ENCODE measurements around the gene UVRAG. TPM values are rescaled to one million over a fixed set of nuclear protein-coding genes. Genes with fewer than 3 reads are reported as not detected.

Gene UVRAG
- polyA plus RNA-seq, 2 donors, result 3.1 to 3.8 TPM

- Histone ChIP-seq H3K27me3 (ENCODE audit: control insufficient read depth in 1 of 2, insufficient read depth in 2 of 2, low read length in 2 of 2) (no peaks in the 10 kb centered on the region), H3K27ac (ENCODE audit: low read depth in 2 of 2, low read length in 1 of 2) (no peak overlapping the region), H3K4me3 (ENCODE audit: low read depth in 1 of 2, low read length in 2 of 2) (no peak overlapping the region), H3K36me3 (ENCODE audit: control insufficient read depth in 2 of 2, insufficient read depth in 2 of 2, low read length in 1 of 2) (no peaks in the 10 kb centered on the region), H3K4me1 (ENCODE audit: control insufficient read depth in 2 of 2, insufficient read depth in 2 of 2, low read length in 1 of 2) (no peaks in the 10 kb centered on the region), H3K9me3 (ENCODE audit: control insufficient read depth in 2 of 2, insufficient read depth in 1 of 2, low read depth in 1 of 2, low read length in 1 of 2) (no peaks in the 10 kb centered on the region)
- 90 to 94% methylated on average over 7 of the region's 7 CpGs for WGBS, 2 donors
Observed at GRCh38 chr11:76104285-76104684, 289.3 kb downstream of the UVRAG start.

DNA sequence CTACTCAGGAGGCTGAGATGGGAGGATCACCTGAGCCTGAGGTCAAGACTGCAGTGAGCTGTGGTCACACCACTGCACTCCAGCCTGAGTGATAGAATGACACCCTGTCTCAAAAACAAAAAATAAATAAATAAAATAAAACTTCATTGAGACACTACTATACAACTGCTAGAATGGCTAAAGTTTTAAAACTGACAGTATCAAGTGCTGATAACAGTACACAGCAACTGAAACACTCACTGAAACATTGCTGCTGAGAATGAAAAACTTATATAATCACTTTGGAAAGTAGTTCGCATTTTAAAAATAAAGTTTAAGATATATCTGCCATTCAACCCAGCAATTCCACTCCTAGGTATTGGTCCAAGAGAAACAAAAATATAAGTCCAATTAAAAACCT, 290.6 kb downstream of the UVRAG start:
- Histone ChIP-seq H3K27ac (ENCODE audit: low read depth in 2 of 2, low read length in 1 of 2) (no peak overlapping the region), H3K4me3 (ENCODE audit: low read depth in 1 of 2, low read length in 2 of 2) (no peak overlapping the region), H3K4me1 (ENCODE audit: control insufficient read depth in 2 of 2, insufficient read depth in 2 of 2, low read length in 1 of 2) (no peaks in the 10 kb centered on the region), H3K9me3 (ENCODE audit: control insufficient read depth in 2 of 2, insufficient read depth in 1 of 2, low read depth in 1 of 2, low read length in 1 of 2) (no peaks in the 10 kb centered on the region), H3K36me3 (ENCODE audit: control insufficient read depth in 2 of 2, insufficient read depth in 2 of 2, low read length in 1 of 2) (no peaks in the 10 kb centered on the region), H3K27me3 (ENCODE audit: control insufficient read depth in 1 of 2, insufficient read depth in 2 of 2, low read length in 2 of 2) (no peaks in the 10 kb centered on the region)
- 96 to 99% methylated on average over 1 of the region's 1 CpG for WGBS, 2 donors

DNA sequence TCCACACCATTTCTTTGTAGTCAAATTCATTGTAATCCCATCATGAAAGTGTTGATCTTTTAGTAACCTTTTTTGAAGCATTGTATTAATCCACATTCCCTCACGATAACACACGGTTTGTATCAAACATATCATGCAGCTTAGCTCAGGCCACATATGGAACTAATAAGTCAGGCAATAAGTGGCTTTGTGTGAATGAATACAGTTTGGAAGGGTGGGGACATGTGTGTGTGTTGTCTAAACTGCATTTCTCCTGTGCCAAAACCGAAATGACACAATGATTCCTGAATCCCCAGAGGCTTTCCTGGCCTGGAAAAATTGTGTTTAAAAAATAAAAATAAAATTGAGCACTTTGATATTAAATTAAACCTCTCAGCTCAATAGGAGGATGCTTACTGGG, 293.0 kb downstream of the UVRAG start:
- H3K9me3 ChIP-seq (ENCODE audit: control insufficient read depth in 2 of 2, insufficient read depth in 1 of 2, low read depth in 1 of 2, low read length in 1 of 2), result no peaks in the 10 kb centered on the region
- H3K36me3 ChIP-seq (ENCODE audit: control insufficient read depth in 2 of 2, insufficient read depth in 2 of 2, low read length in 1 of 2), result no peaks in the 10 kb centered on the region
- H3K4me3 ChIP-seq (ENCODE audit: low read depth in 1 of 2, low read length in 2 of 2), result no peak overlapping the region
- no peaks in the 10 kb centered on the region for H3K27me3 ChIP-seq (ENCODE audit: control insufficient read depth in 1 of 2, insufficient read depth in 2 of 2, low read length in 2 of 2)
- 76 to 84% methylated on average over 3 of the region's 3 CpGs for WGBS, 2 donors
- H3K27ac ChIP-seq (ENCODE audit: low read depth in 2 of 2, low read length in 1 of 2), result no peak overlapping the region
- no peaks in the 10 kb centered on the region for H3K4me1 ChIP-seq (ENCODE audit: control insufficient read depth in 2 of 2, insufficient read depth in 2 of 2, low read length in 1 of 2)

DNA sequence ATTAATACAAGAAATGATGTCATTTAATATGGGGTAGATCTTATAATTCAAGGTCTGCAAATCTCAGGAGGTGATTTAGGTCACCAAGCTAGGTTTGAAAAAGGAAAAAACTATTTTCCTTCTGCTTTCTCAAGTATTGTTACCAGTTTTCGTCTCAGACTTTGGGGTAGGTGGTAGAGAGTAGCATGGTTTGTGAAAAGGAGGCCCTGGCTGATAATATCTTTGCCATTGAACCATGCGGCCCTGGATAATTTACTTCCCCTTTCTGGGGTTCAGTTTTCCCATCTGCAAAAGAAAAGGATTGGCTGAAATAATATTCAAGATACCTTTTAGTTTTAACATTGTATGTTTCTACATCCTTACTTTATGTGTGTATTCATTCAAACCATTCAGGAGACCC, 299.2 kb downstream of the UVRAG start:
- Histone ChIP-seq H3K4me3 (ENCODE audit: low read depth in 1 of 2, low read length in 2 of 2) (no peak overlapping the region), H3K4me1 (ENCODE audit: control insufficient read depth in 2 of 2, insufficient read depth in 2 of 2, low read length in 1 of 2) (no peaks in the 10 kb centered on the region), H3K9me3 (ENCODE audit: control insufficient read depth in 2 of 2, insufficient read depth in 1 of 2, low read depth in 1 of 2, low read length in 1 of 2) (no peaks in the 10 kb centered on the region), H3K36me3 (ENCODE audit: control insufficient read depth in 2 of 2, insufficient read depth in 2 of 2, low read length in 1 of 2) (no peaks in the 10 kb centered on the region), H3K27ac (ENCODE audit: low read depth in 2 of 2, low read length in 1 of 2) (no peak overlapping the region), H3K27me3 (ENCODE audit: control insufficient read depth in 1 of 2, insufficient read depth in 2 of 2, low read length in 2 of 2) (no peaks in the 10 kb centered on the region)
- WGBS, 2 donors, result 90 to 93% methylated on average over 2 of the region's 2 CpGs

DNA sequence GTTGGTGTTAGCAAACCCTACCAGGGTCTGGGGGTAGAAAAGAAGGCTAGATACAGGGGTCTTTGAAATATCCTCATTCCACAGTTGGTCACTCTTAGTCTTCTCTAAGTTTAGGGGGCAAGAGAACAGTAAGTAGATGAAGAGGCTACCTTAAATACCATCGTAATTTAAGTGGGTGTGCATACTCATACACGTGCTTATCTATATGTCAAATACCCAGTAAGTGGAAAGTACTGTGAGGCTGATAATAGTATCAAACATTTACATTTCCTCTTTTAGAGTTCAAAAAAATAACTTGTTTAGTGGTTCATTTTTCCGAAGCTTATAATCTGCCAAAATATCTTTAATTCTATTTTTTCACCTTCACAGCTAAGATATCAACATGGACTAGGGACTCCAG, 300.5 kb downstream of the UVRAG start:
- 72 to 87% methylated on average over 3 of the region's 3 CpGs for whole genome bisulfite sequencing, 2 donors
- Histone ChIP-seq H3K9me3 (ENCODE audit: control insufficient read depth in 2 of 2, insufficient read depth in 1 of 2, low read depth in 1 of 2, low read length in 1 of 2) (no peaks in the 10 kb centered on the region), H3K4me3 (ENCODE audit: low read depth in 1 of 2, low read length in 2 of 2) (peak overlapping the region in 1 of 2 donors; percentile 3)

DNA sequence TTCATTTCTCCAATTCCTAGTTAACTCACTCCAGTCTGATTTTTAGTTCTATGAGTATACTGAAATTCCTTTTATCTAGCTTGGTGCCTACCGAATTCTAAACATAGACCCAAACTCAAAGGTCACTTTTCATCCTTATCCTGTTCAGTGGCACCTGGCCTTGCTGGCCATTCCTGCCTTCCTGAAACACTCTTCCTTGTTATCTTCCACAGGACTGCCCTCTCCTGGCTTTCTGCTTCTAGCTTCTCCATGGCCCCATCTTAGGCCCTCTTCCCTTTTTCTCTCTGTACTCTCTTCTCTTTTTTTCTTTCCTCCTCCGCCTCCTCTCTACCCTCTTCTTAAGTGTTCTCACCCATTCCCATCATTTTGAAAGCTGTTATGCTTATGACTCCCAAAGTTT, 304.0 kb downstream of the UVRAG start:
- H3K4me1 ChIP-seq (ENCODE audit: control insufficient read depth in 2 of 2, insufficient read depth in 2 of 2, low read length in 1 of 2), result no peaks in the 10 kb centered on the region
- no peaks in the 10 kb centered on the region for H3K27me3 ChIP-seq (ENCODE audit: control insufficient read depth in 1 of 2, insufficient read depth in 2 of 2, low read length in 2 of 2)
- no peaks in the 10 kb centered on the region for H3K36me3 ChIP-seq (ENCODE audit: control insufficient read depth in 2 of 2, insufficient read depth in 2 of 2, low read length in 1 of 2)
- 78 to 90% methylated on average over 2 of the region's 2 CpGs for WGBS, 2 donors
- no peak overlapping the region for H3K27ac ChIP-seq (ENCODE audit: low read depth in 2 of 2, low read length in 1 of 2)
- H3K9me3 ChIP-seq (ENCODE audit: control insufficient read depth in 2 of 2, insufficient read depth in 1 of 2, low read depth in 1 of 2, low read length in 1 of 2), result no peaks in the 10 kb centered on the region
- H3K4me3 ChIP-seq (ENCODE audit: low read depth in 1 of 2, low read length in 2 of 2), result no peak overlapping the region

More for the DNA sequence above, 300.5 kb downstream of the UVRAG start:
- Histone ChIP-seq H3K27me3 (ENCODE audit: control insufficient read depth in 1 of 2, insufficient read depth in 2 of 2, low read length in 2 of 2) (no peaks in the 10 kb centered on the region), H3K4me1 (ENCODE audit: control insufficient read depth in 2 of 2, insufficient read depth in 2 of 2, low read length in 1 of 2) (no peaks in the 10 kb centered on the region), H3K27ac (ENCODE audit: low read depth in 2 of 2, low read length in 1 of 2) (no peak overlapping the region), H3K36me3 (ENCODE audit: control insufficient read depth in 2 of 2, insufficient read depth in 2 of 2, low read length in 1 of 2) (no peaks in the 10 kb centered on the region)

GRCh38 chr11:76119779-76120178, 304.8 kb downstream of the UVRAG start:
- H3K4me1 ChIP-seq (ENCODE audit: control insufficient read depth in 2 of 2, insufficient read depth in 2 of 2, low read length in 1 of 2), result no peaks in the 10 kb centered on the region
- H3K27ac ChIP-seq (ENCODE audit: low read depth in 2 of 2, low read length in 1 of 2), result no peak overlapping the region
- H3K27me3 ChIP-seq (ENCODE audit: control insufficient read depth in 1 of 2, insufficient read depth in 2 of 2, low read length in 2 of 2), result no peaks in the 10 kb centered on the region
- H3K9me3 ChIP-seq (ENCODE audit: control insufficient read depth in 2 of 2, insufficient read depth in 1 of 2, low read depth in 1 of 2, low read length in 1 of 2), result no peaks in the 10 kb centered on the region
- no peak overlapping the region for H3K4me3 ChIP-seq (ENCODE audit: low read depth in 1 of 2, low read length in 2 of 2)
- H3K36me3 ChIP-seq (ENCODE audit: control insufficient read depth in 2 of 2, insufficient read depth in 2 of 2, low read length in 1 of 2), result no peaks in the 10 kb centered on the region
- WGBS, 2 donors, result 69 to 80% methylated on average over 4 of the region's 4 CpGs

DNA sequence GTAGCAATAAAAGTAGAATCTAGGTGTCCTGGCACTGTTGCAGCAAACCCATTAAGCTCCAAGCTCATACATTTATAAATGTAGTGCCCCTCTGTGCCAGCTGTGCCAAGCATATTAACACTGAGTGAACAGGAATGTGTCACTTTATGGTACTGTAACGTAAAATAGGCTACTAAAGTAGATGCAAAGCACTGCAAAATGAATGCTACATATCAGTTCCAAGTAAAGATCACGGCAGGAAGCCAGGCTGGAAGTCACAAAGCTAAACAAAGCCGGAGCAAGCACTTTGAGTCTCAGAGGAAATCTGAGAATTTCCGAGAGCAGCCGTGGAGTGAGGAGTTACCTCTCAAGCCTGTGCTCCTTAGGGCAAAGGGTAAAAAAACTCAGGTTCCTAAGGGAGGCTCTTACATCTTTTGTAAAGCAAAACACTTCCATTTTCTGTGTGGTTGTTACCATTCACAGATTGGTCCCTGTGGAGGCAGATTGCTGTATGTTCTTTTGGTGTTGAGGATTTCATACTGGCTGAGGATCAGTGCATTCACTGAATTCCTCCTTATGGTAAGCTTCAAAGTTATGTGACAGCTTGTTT, 305.6 kb downstream of the UVRAG start:
- H3K36me3 ChIP-seq (ENCODE audit: control insufficient read depth in 2 of 2, insufficient read depth in 2 of 2, low read length in 1 of 2), result no peaks in the 10 kb centered on the region
- H3K27ac ChIP-seq (ENCODE audit: low read depth in 2 of 2, low read length in 1 of 2), result no peak overlapping the region
- no peaks in the 10 kb centered on the region for H3K9me3 ChIP-seq (ENCODE audit: control insufficient read depth in 2 of 2, insufficient read depth in 1 of 2, low read depth in 1 of 2, low read length in 1 of 2)
- no peaks in the 10 kb centered on the region for H3K4me1 ChIP-seq (ENCODE audit: control insufficient read depth in 2 of 2, insufficient read depth in 2 of 2, low read length in 1 of 2)
- WGBS, 2 donors, result 51 to 52% methylated on average over 5 of the region's 5 CpGs
- H3K4me3 ChIP-seq (ENCODE audit: low read depth in 1 of 2, low read length in 2 of 2), result no peak overlapping the region
- no peaks in the 10 kb centered on the region for H3K27me3 ChIP-seq (ENCODE audit: control insufficient read depth in 1 of 2, insufficient read depth in 2 of 2, low read length in 2 of 2)

DNA sequence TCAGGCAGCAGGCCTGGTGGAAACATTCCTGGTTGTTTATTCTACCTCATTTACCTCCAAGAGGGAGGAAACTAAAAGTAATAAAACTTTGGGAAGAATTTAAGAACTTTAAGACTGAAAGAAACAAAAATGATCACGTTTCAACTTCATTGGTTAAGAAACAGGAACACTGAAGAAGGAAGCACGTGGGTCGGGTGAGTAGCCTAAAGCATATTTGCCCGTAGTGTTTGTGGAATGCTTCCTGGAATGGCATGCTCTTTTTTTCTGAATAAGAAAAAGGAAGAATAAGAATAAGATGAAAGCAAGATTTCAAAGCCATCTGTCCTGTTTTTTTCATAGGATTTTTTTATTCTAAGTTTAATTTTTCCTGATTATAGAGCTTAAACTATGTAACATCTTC, 308.2 kb downstream of the UVRAG start:
- no peak overlapping the region for H3K27ac ChIP-seq (ENCODE audit: low read depth in 2 of 2, low read length in 1 of 2)
- H3K4me3 ChIP-seq (ENCODE audit: low read depth in 1 of 2, low read length in 2 of 2), result no peak overlapping the region
- no peaks in the 10 kb centered on the region for H3K4me1 ChIP-seq (ENCODE audit: control insufficient read depth in 2 of 2, insufficient read depth in 2 of 2, low read length in 1 of 2)
- H3K27me3 ChIP-seq (ENCODE audit: control insufficient read depth in 1 of 2, insufficient read depth in 2 of 2, low read length in 2 of 2), result no peaks in the 10 kb centered on the region
- WGBS, 2 donors, result 61 to 72% methylated on average over 4 of the region's 4 CpGs
- no peaks in the 10 kb centered on the region for H3K9me3 ChIP-seq (ENCODE audit: control insufficient read depth in 2 of 2, insufficient read depth in 1 of 2, low read depth in 1 of 2, low read length in 1 of 2)
- H3K36me3 ChIP-seq (ENCODE audit: control insufficient read depth in 2 of 2, insufficient read depth in 2 of 2, low read length in 1 of 2), result no peaks in the 10 kb centered on the region

DNA sequence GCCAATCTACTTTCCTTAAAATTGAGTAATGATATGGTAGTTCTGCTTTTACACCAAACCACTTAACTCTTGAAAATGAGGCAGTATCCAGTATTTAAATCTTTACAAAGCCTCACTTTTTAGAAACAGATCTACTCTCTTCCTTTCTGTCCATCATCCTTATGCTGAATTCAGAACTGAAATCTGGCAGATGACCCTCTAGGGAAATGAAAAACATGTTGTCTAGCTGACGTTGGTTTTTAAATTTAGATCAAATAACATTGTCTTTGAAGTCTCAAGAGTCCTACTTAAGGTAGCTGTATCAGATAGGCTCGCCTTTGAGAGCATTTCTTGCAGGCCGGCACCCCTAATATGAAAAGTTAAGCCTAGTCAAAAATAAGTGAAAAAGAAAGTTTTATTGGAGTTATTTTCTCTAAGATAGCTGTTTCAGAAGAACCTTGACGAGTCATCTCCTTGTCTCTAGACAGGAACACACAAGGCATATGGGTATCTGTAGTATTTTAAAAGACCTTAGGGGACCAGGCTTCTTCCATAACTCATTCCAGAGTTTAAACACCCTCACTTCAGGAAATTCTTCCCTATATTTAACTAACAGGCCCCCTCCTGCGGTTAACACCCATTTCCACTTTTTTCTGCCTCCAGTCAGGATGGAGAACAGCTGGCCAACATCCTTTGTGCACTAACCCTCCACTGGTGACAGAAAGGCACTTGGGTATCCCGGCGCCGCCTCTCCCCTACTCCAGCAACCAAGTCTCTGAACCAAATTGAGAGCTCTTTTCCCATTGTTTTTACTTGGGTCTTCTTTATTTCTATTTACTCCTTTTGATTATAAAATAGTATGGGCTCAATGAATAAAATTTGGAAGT, 310.1 kb downstream of the UVRAG start:
- Histone ChIP-seq H3K4me1 (ENCODE audit: control insufficient read depth in 2 of 2, insufficient read depth in 2 of 2, low read length in 1 of 2) (no peaks in the 10 kb centered on the region), H3K27me3 (ENCODE audit: control insufficient read depth in 1 of 2, insufficient read depth in 2 of 2, low read length in 2 of 2) (no peaks in the 10 kb centered on the region), H3K27ac (ENCODE audit: low read depth in 2 of 2, low read length in 1 of 2) (no peak overlapping the region), H3K36me3 (ENCODE audit: control insufficient read depth in 2 of 2, insufficient read depth in 2 of 2, low read length in 1 of 2) (no peaks in the 10 kb centered on the region), H3K4me3 (ENCODE audit: low read depth in 1 of 2, low read length in 2 of 2) (no peak overlapping the region), H3K9me3 (ENCODE audit: control insufficient read depth in 2 of 2, insufficient read depth in 1 of 2, low read depth in 1 of 2, low read length in 1 of 2) (no peaks in the 10 kb centered on the region)
- 82 to 86% methylated on average over 8 of the region's 8 CpGs for WGBS, 2 donors
